ENCODE data around the gene POPDC2.

The POPDC2 gene

GRCh38 chr3:119594066-119594465, 66.3 kb downstream of the POPDC2 start:
- no peak for TF ChIP-seq ZC3H10 (CRISPR knock-in tag; IDR thresholded peaks at IDR 0.05)
- TF ChIP-seq CSRNP3 (CRISPR knock-in tag; IDR thresholded peaks at IDR 0.05): no peak
- no peak for TF ChIP-seq TCF4 (CRISPR knock-in tag; IDR thresholded peaks at IDR 0.05; ENCODE audit: borderline replicate concordance)
- no peak for TF ChIP-seq GLIS3 (CRISPR knock-in tag; IDR thresholded peaks at IDR 0.05)
- no peak for TF ChIP-seq ZNF8 (CRISPR knock-in tag; IDR thresholded peaks at IDR 0.05)
- no peak for TF ChIP-seq ZNF70 (CRISPR knock-in tag; IDR thresholded peaks at IDR 0.05)
- ATAC-seq: no peak

- ATAC-seq: no peak
- TF ChIP-seq CSRNP3 (CRISPR knock-in tag; IDR thresholded peaks at IDR 0.05): no peak
- TF ChIP-seq RARB (CRISPR knock-in tag; IDR thresholded peaks at IDR 0.05): no peak
- no peak for TF ChIP-seq ZNF70 (CRISPR knock-in tag; IDR thresholded peaks at IDR 0.05)
- no peak for TF ChIP-seq SNAI2 (CRISPR knock-in tag; IDR thresholded peaks at IDR 0.05)
- TF ChIP-seq GLIS3 (CRISPR knock-in tag; IDR thresholded peaks at IDR 0.05): no peak
- no peak for TF ChIP-seq ZNF565 (CRISPR knock-in tag; conservative IDR thresholded peaks at IDR 0.05; ENCODE audit: low read depth)
- no peak for TF ChIP-seq ZFP30 (CRISPR knock-in tag; IDR thresholded peaks at IDR 0.05)
- no peak for TF ChIP-seq TOX (CRISPR knock-in tag; IDR thresholded peaks at IDR 0.05; ENCODE audit: borderline replicate concordance)
- no peak for TF ChIP-seq OSR1 (CRISPR knock-in tag; IDR thresholded peaks at IDR 0.05)
- TF ChIP-seq POU6F1 (CRISPR knock-in tag; IDR thresholded peaks at IDR 0.05; ENCODE audit: borderline replicate concordance, low read depth): no peak
- TF ChIP-seq ISL1 (CRISPR knock-in tag; IDR thresholded peaks at IDR 0.05): no peak
Observed at GRCh38 chr3:119592861-119593260, 67.5 kb downstream of the POPDC2 start.
